Muscle layer of colon (tissue), 2 donors: ENCODE results near the gene AGBL1.

Experiments used
- H3K27ac ChIP-seq: one replicate; pipeline ENCODE4 v1.7.0; 2013; ENCODE audit warnings: low read depth, mild to moderate bottlenecking, low read length, moderate library complexity
- H3K27me3 ChIP-seq, 2 donors: one replicate each; pipeline ENCODE4 v1.7.0; 2013; ENCODE audit warnings: low read length in 2 of 2, mild to moderate bottlenecking in 2 of 2; ENCODE audit not compliant: insufficient read depth in 2 of 2, control insufficient read depth in 1 of 2
- H3K36me3 ChIP-seq: one replicate; pipeline ENCODE4 v1.7.0; 2013; ENCODE audit warnings: mild to moderate bottlenecking, low read length; ENCODE audit not compliant: insufficient read depth
- H3K4me1 ChIP-seq: one replicate; pipeline ENCODE4 v1.7.0; 2013; ENCODE audit warnings: mild to moderate bottlenecking, low read length; ENCODE audit not compliant: insufficient read depth
- H3K4me3 ChIP-seq, 2 donors: one replicate each; pipeline ENCODE4 v1.7.0; 2013; ENCODE audit warnings: low read length in 2 of 2, low read depth in 1 of 2, mild to moderate bottlenecking in 1 of 2, moderate library complexity in 1 of 2
- H3K9ac ChIP-seq: one replicate; pipeline ENCODE4 v1.7.0; 2013; ENCODE audit warnings: low read length
- H3K9me3 ChIP-seq: one replicate; pipeline ENCODE4 v1.7.0; 2013; ENCODE audit warnings: mild to moderate bottlenecking, low read length
- donor health status: abdominal sarcoma.
- donor health status: Adenocarcinoma of cecum.

The AGBL1 gene

DNA sequence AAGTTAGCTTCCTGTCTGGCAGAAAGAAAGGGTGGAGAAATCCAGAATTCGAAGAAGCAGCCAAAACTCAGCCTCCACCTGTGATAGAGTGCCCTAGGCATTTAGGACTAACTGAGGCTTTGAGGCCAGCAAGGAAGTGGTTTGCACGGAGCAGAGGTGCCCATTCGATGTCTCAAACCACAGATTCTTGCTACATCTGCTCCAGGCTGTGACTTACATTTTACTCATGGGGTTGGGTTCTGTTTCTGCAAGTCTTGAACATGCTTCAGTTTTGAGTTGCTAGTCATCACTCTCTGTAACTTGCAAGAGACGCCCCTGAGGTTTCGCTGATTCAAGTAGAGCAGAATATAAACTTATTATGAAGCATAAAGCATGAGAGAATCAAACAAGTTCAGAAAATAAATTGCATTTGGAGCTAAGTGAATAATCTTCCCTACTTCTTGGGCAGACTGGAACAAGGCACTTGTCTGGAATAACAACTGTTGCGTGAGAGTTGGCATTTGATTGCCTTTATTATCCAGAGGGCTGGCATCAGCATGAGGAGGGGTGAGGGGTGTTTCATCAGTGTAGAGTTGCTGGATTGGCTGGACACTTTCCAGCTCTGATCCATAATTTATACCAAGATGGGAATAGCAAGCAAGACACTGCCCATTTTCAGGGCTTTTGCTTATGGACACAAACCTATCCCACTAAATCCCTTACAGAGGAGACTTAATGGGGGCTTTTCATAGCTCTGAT, 256.5 kb downstream of the AGBL1 start:
- H3K9me3 ChIP-seq: no peaks in the 10 kb centered on the region
- H3K27me3 ChIP-seq: no peaks in the 10 kb centered on the region
- H3K4me3 ChIP-seq: no peak overlapping the region
- no peak overlapping the region for H3K27ac ChIP-seq
- no peaks in the 10 kb centered on the region for H3K4me1 ChIP-seq
- no peaks in the 10 kb centered on the region for H3K36me3 ChIP-seq
- no peak overlapping the region for H3K9ac ChIP-seq

GRCh38 chr15:86337071-86337470, 257.4 kb downstream of the AGBL1 start:
- Histone ChIP-seq H3K4me1 (no peaks in the 10 kb centered on the region), H3K36me3 (no peaks in the 10 kb centered on the region), H3K4me3 (no peak overlapping the region), H3K27me3 (no peaks in the 10 kb centered on the region), H3K9ac (no peak overlapping the region), H3K27ac (no peak overlapping the region), H3K9me3 (no peaks in the 10 kb centered on the region)

DNA sequence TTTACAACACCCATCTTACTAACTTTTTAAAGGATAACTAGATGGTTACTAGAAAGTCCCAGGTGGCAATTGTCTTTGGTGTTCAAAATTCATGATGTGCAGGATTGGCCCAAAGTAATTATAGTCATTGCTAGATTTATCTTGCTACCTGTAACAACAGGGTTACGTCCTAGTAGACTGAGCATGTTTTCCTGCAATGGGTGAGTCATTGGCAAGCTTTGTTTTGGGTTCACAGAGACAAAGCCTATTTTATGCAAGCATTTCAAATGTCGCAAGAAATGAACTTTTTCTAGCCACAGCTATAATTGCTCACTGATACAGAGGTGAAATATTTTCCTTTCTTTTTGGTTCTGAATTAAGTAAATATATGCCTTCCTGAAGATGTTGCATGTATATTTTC, 267.6 kb downstream of the AGBL1 start:
- no peaks in the 10 kb centered on the region for H3K27me3 ChIP-seq
- H3K36me3 ChIP-seq: no peaks in the 10 kb centered on the region
- H3K4me1 ChIP-seq: no peaks in the 10 kb centered on the region
- H3K9me3 ChIP-seq: no peaks in the 10 kb centered on the region
- H3K27ac ChIP-seq: no peak overlapping the region
- no peak overlapping the region for H3K9ac ChIP-seq
- H3K4me3 ChIP-seq: no peak overlapping the region

GRCh38 chr15:86349565-86349964, 269.9 kb downstream of the AGBL1 start:
- Histone ChIP-seq H3K9me3 (no peaks in the 10 kb centered on the region), H3K27me3 (no peaks in the 10 kb centered on the region), H3K36me3 (no peaks in the 10 kb centered on the region), H3K27ac (no peak overlapping the region), H3K9ac (no peak overlapping the region), H3K4me1 (no peaks in the 10 kb centered on the region), H3K4me3 (no peak overlapping the region)

DNA sequence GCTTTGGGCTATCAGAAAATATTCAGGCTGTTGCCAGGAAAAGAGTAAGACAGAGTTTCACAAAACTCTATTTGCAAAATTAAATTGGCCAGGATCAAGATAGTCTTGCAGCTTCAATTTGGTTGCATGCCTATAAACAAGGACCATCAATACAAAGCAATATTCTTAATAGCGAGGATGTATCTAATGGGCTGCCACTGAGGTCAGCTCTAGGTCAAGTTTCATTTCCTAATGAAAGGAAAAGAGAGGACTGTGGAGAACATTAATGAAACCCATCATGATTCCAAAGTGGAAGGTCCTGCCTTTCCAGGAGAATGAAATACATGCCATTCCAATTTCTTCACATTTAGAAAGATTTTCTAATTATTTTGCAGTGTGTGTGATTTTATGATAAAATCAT, 273.5 kb downstream of the AGBL1 start:
- Histone ChIP-seq H3K4me1 (no peaks in the 10 kb centered on the region), H3K4me3 (no peak overlapping the region), H3K27me3 (no peaks in the 10 kb centered on the region), H3K27ac (no peak overlapping the region), H3K36me3 (no peaks in the 10 kb centered on the region), H3K9me3 (no peaks in the 10 kb centered on the region), H3K9ac (no peak overlapping the region)

GRCh38 chr15:86355361-86355760, 275.7 kb downstream of the AGBL1 start:
- Histone ChIP-seq H3K4me3 (no peak overlapping the region), H3K4me1 (no peaks in the 10 kb centered on the region), H3K27me3 (no peaks in the 10 kb centered on the region), H3K36me3 (no peaks in the 10 kb centered on the region), H3K9ac (no peak overlapping the region), H3K27ac (no peak overlapping the region), H3K9me3 (no peaks in the 10 kb centered on the region)

- no peaks in the 10 kb centered on the region for H3K36me3 ChIP-seq
- H3K9me3 ChIP-seq: no peaks in the 10 kb centered on the region
- no peak overlapping the region for H3K27ac ChIP-seq
- no peaks in the 10 kb centered on the region for H3K4me1 ChIP-seq
- H3K27me3 ChIP-seq: no peaks in the 10 kb centered on the region
- H3K4me3 ChIP-seq: no peak overlapping the region
- H3K9ac ChIP-seq: no peak overlapping the region
Observed at GRCh38 chr15:86355801-86356200, 276.1 kb downstream of the AGBL1 start.

- H3K27ac ChIP-seq: no peak overlapping the region
- no peaks in the 10 kb centered on the region for H3K4me1 ChIP-seq
- H3K27me3 ChIP-seq: no peaks in the 10 kb centered on the region
- H3K9me3 ChIP-seq: no peaks in the 10 kb centered on the region
- no peaks in the 10 kb centered on the region for H3K36me3 ChIP-seq
- no peak overlapping the region for H3K4me3 ChIP-seq
- H3K9ac ChIP-seq: no peak overlapping the region
Observed at GRCh38 chr15:86362555-86362954, 282.9 kb downstream of the AGBL1 start.

- no peaks in the 10 kb centered on the region for H3K27me3 ChIP-seq
- H3K9me3 ChIP-seq: no peaks in the 10 kb centered on the region
- no peak overlapping the region for H3K4me3 ChIP-seq
- no peaks in the 10 kb centered on the region for H3K36me3 ChIP-seq
- no peaks in the 10 kb centered on the region for H3K4me1 ChIP-seq
- no peak overlapping the region for H3K27ac ChIP-seq
- no peak overlapping the region for H3K9ac ChIP-seq
Observed at GRCh38 chr15:86373147-86373546, 293.5 kb downstream of the AGBL1 start.

- Histone ChIP-seq H3K9me3 (no peaks in the 10 kb centered on the region), H3K27me3 (no peaks in the 10 kb centered on the region), H3K9ac (no peak overlapping the region), H3K27ac (no peak overlapping the region), H3K4me3 (no peak overlapping the region), H3K4me1 (no peaks in the 10 kb centered on the region), H3K36me3 (no peaks in the 10 kb centered on the region)
Observed at GRCh38 chr15:86375733-86376280, 296.1 kb downstream of the AGBL1 start.

GRCh38 chr15:86377914-86378313, 298.2 kb downstream of the AGBL1 start:
- no peaks in the 10 kb centered on the region for H3K36me3 ChIP-seq
- H3K9ac ChIP-seq: no peak overlapping the region
- no peaks in the 10 kb centered on the region for H3K9me3 ChIP-seq
- no peak overlapping the region for H3K27ac ChIP-seq
- no peak overlapping the region for H3K4me3 ChIP-seq
- no peaks in the 10 kb centered on the region for H3K27me3 ChIP-seq
- no peaks in the 10 kb centered on the region for H3K4me1 ChIP-seq

GRCh38 chr15:86382341-86382740, 302.7 kb downstream of the AGBL1 start:
- H3K36me3 ChIP-seq: no peaks in the 10 kb centered on the region
- no peak overlapping the region for H3K9ac ChIP-seq
- H3K4me1 ChIP-seq: no peaks in the 10 kb centered on the region
- peaks cover 0 to 3% of the 10 kb centered on the region in 2 donors for H3K27me3 ChIP-seq
- H3K9me3 ChIP-seq: no peaks in the 10 kb centered on the region
- H3K27ac ChIP-seq: no peak overlapping the region
- no peak overlapping the region for H3K4me3 ChIP-seq
